Keratinocyte (primary cell): Measurements from ENCODE around the gene LGALS4. TPM values are rescaled to one million over a fixed set of nuclear protein-coding genes. Genes with fewer than 3 reads are reported as not detected.

Experiments
- DNase-seq: peaks from one replicate; pipeline ENCODE4 v3.0.0-alpha.2; 2011; ENCODE audit warnings: low read depth, missing footprints, low spot score
- FAIRE-seq: peaks from 2 replicates; lab custom pipeline; 2011; peaks lifted over from hg19 to GRCh38; lab: Jason Lieb, UNC
- H2AFZ ChIP-seq: 2 replicates; pipeline ENCODE4 v1.6.0; 2012; ENCODE audit warnings: low read length, control low read depth, inconsistent platforms; ENCODE audit not compliant: control insufficient read depth
- H3K27ac ChIP-seq: 2 replicates; pipeline ENCODE4 v1.5.1; 2011; ENCODE audit warnings: low read length; ENCODE audit not compliant: control insufficient read depth, insufficient read depth
- H3K27me3 ChIP-seq: 3 replicates; pipeline ENCODE4 v1.6.0; 2011; ENCODE audit warnings: low read length; ENCODE audit not compliant: control insufficient read depth, insufficient read depth; ENCODE audit errors: extremely low read depth
- H3K36me3 ChIP-seq, 2 experiments: 2 replicates in 1 of 2; 3 replicates in 1 of 2; pipeline ENCODE4 v1.5.1; 2011; ENCODE audit warnings: low read length in 2 of 2, mild to moderate bottlenecking in 1 of 2; ENCODE audit not compliant: control insufficient read depth in 2 of 2, insufficient read depth in 2 of 2; ENCODE audit errors: extremely low read depth in 1 of 2
- H3K4me1 ChIP-seq: 3 replicates; pipeline ENCODE4 v1.5.1; 2011; ENCODE audit warnings: low read length; ENCODE audit not compliant: control insufficient read depth, insufficient read depth; ENCODE audit errors: extremely low read depth
- H3K4me2 ChIP-seq: 3 replicates; pipeline ENCODE4 v1.6.0; 2011; ENCODE audit warnings: low read depth, low read length; ENCODE audit not compliant: control insufficient read depth, insufficient read depth; ENCODE audit errors: extremely low read depth
- H3K4me3 ChIP-seq, 3 experiments: fragments of 200-600 bp in 1 of 3; sonication (generic) in 1 of 3; 2 replicates in 2 of 3; 3 replicates in 1 of 3; pipeline ENCODE4 v1.5.1; 2011 to 2016; ENCODE audit warnings: low read length in 3 of 3, mild to moderate bottlenecking in 3 of 3, control low read depth in 2 of 3, inconsistent platforms in 1 of 3, low read depth in 1 of 3, mixed read lengths in 1 of 3, mixed run types in 1 of 3, moderate library complexity in 1 of 3; ENCODE audit not compliant: control insufficient read depth in 2 of 3, insufficient read depth in 2 of 3; ENCODE audit errors: extremely low read depth in 1 of 3
- H3K79me2 ChIP-seq: 2 replicates; pipeline ENCODE4 v1.6.0; 2012; ENCODE audit warnings: low read length; ENCODE audit not compliant: control insufficient read depth, insufficient read depth
- H3K9ac ChIP-seq: 3 replicates; pipeline ENCODE4 v1.6.0; 2011; ENCODE audit warnings: low read length; ENCODE audit not compliant: control insufficient read depth, insufficient read depth; ENCODE audit errors: extremely low read depth
- H3K9me1 ChIP-seq: 3 replicates; pipeline ENCODE4 v1.6.0; 2011; ENCODE audit warnings: low read length; ENCODE audit not compliant: control insufficient read depth, insufficient read depth; ENCODE audit errors: extremely low read depth
- H3K9me3 ChIP-seq: 2 replicates; pipeline ENCODE4 v1.5.1; 2012; ENCODE audit warnings: low read depth, low read length; ENCODE audit not compliant: control insufficient read depth
- H4K20me1 ChIP-seq: 3 replicates; pipeline ENCODE4 v1.6.0; 2011; ENCODE audit warnings: low read length; ENCODE audit not compliant: control insufficient read depth, insufficient read depth; ENCODE audit errors: extremely low read depth
- EZH2 ChIP-seq: IDR thresholded peaks from one replicate; pipeline ENCODE4 v1.6.1; 2012; ENCODE audit warnings: inconsistent platforms, mild to moderate bottlenecking, low read length, moderate library complexity
- dilution Hi-C: fragments of 300-500 bp; cut with MboI; formaldehyde crosslinking; loops from one replicate; pipeline ENCODE4 v1.7.0; 2020; ENCODE audit warnings: low sequenced_read_pairs; ENCODE audit not compliant: extremely low pct_ligation_motif_present
- polyA plus RNA-seq, 5 experiments: library from polyadenylated mRNA; depleted of rRNA in 3 of 5; stranded (reverse) in 3 of 5; stranded (forward) in 1 of 5; unstranded in 1 of 5; fragments of >200 nt; gene quantifications; 1 replicate in 1 of 5; 2 replicates in 3 of 5; 3 replicates in 1 of 5; pipeline versions ENCODE4 v1.2.1 to v1.2.3, GENCODE V29; 2011 to 2012; ENCODE audit warnings: missing spikeins in 2 of 5, low read depth in 1 of 5, low replicate concordance in 1 of 5
- TF ChIP-seq, protein P1 (sequence below), 3 experiments: IDR thresholded peaks in 1 of 3; conservative IDR thresholded peaks in 1 of 3; optimal IDR thresholded peaks in 1 of 3; 2 replicates in 2 of 3; 3 replicates in 1 of 3; pipeline versions ENCODE3 to v1.5.1; 2011; ENCODE audit warnings: low read length in 3 of 3, mild to moderate bottlenecking in 3 of 3, moderate library complexity in 2 of 3, control low read depth in 1 of 3, inconsistent platforms in 1 of 3; ENCODE audit not compliant: insufficient read depth in 2 of 3; ENCODE audit errors: extremely low read depth in 1 of 3

LGALS4 gene
- polyA plus RNA-seq, 1 donor (not counting 4 experiments of a cell fraction or from before 2014, with no cell fraction given) = 0.13 TPM

GRCh38 chr19:38836983-38837626 is 24.4 kb upstream of the LGALS4 start:
- H4K20me1 ChIP-seq = peaks cover 8% of the 10 kb centered on the region
- dilution Hi-C loops = no loop called here
- peak overlapping the region in 2 of 3 experiments; percentile 14 to 25 for H3K4me3 ChIP-seq
- no peak overlapping the region for H2AFZ ChIP-seq
- peaks cover 59% of the 10 kb centered on the region for H3K4me1 ChIP-seq
- no peaks in the 10 kb centered on the region for H3K27me3 ChIP-seq
- H3K9ac ChIP-seq = peak overlapping the region; percentile 71
- H3K27ac ChIP-seq = peak overlapping the region; percentile 80
- peaks cover 28 to 41% of the 10 kb centered on the region in 2 experiments for H3K36me3 ChIP-seq
- no peaks in the 10 kb centered on the region for H3K9me3 ChIP-seq
- TF ChIP-seq EZH2 = no peak
- TF ChIP-seq, protein P1, sequence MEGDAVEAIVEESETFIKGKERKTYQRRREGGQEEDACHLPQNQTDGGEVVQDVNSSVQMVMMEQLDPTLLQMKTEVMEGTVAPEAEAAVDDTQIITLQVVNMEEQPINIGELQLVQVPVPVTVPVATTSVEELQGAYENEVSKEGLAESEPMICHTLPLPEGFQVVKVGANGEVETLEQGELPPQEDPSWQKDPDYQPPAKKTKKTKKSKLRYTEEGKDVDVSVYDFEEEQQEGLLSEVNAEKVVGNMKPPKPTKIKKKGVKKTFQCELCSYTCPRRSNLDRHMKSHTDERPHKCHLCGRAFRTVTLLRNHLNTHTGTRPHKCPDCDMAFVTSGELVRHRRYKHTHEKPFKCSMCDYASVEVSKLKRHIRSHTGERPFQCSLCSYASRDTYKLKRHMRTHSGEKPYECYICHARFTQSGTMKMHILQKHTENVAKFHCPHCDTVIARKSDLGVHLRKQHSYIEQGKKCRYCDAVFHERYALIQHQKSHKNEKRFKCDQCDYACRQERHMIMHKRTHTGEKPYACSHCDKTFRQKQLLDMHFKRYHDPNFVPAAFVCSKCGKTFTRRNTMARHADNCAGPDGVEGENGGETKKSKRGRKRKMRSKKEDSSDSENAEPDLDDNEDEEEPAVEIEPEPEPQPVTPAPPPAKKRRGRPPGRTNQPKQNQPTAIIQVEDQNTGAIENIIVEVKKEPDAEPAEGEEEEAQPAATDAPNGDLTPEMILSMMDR (optimal IDR thresholded peaks at IDR 0.05 in 1 of 3, IDR thresholded peaks at IDR 0.05 in 1 of 3, conservative IDR thresholded peaks at IDR 0.05 in 1 of 3; ENCODE audit: extremely low read depth in 1 of 3, insufficient read depth in 2 of 3, low read length in 3 of 3) = no peak
- peak overlapping the region; percentile 67 for H3K4me2 ChIP-seq
- peaks cover 15% of the 10 kb centered on the region for H3K79me2 ChIP-seq
- FAIRE-seq (no peak), DNase-seq (no peak)
- peaks cover 8% of the 10 kb centered on the region for H3K9me1 ChIP-seq

GRCh38 chr19:38836159-38836982 is 23.6 kb upstream of the LGALS4 start:
- peak overlapping the region; percentile 67 for H3K4me2 ChIP-seq
- peaks cover 61% of the 10 kb centered on the region for H3K4me1 ChIP-seq
- peaks cover 8% of the 10 kb centered on the region for H3K9me1 ChIP-seq
- TF ChIP-seq EZH2 = no peak
- TF ChIP-seq, protein P1 (optimal IDR thresholded peaks at IDR 0.05 in 1 of 3, IDR thresholded peaks at IDR 0.05 in 1 of 3, conservative IDR thresholded peaks at IDR 0.05 in 1 of 3; ENCODE audit: extremely low read depth in 1 of 3, insufficient read depth in 2 of 3, low read length in 3 of 3) = no peak
- H3K27ac ChIP-seq = peak overlapping the region; percentile 80
- peak overlapping the region; percentile 71 for H3K9ac ChIP-seq
- FAIRE-seq (no peak), DNase-seq (no peak)
- no peak overlapping the region for H2AFZ ChIP-seq
- peaks cover 8% of the 10 kb centered on the region for H4K20me1 ChIP-seq
- H3K36me3 ChIP-seq = peaks cover 26 to 34% of the 10 kb centered on the region in 2 experiments
- no peaks in the 10 kb centered on the region for H3K27me3 ChIP-seq
- H3K4me3 ChIP-seq = no peak overlapping the region
- H3K9me3 ChIP-seq = no peaks in the 10 kb centered on the region
- dilution Hi-C loops = no loop called here
- H3K79me2 ChIP-seq = peaks cover 9% of the 10 kb centered on the region
